WTC11 (cell line): Measurements from ENCODE around the gene AVL9. TPM values are rescaled to one million over a fixed set of nuclear protein-coding genes. Genes with fewer than 3 reads are reported as not detected.
A peak's percentile ranks its signal among the peaks of the same experiment; 100 is the strongest.

Experiments used
- ATAC-seq: fragments of 200-7000 bp; cut with Tn5 transposase; 2 replicates; pipeline ENCODE4 v1.10.0; 2021; ENCODE audit warnings: mild to moderate bottlenecking, moderate library complexity
- CTCF ChIA-PET: fragments of 300-600 bp; sonication (Branson Sonifier 250); formaldehyde crosslinking; loops from one replicate; lab custom pipeline; 2021; ENCODE audit warnings: antibody characterized with exemption; lab: Charles Lee
- POLR2A ChIA-PET: fragments of 350-600 bp; sonication (Branson Sonifier 250); formaldehyde crosslinking; loops from one replicate; lab custom pipeline; 2021; ENCODE audit warnings: antibody characterized with exemption; lab: Charles Lee
- DNase-seq: peaks from one replicate; pipeline ENCODE4 v3.0.0; 2021; ENCODE audit warnings: low spot score
- H3K27ac Mint-ChIP-seq: 2 replicates; pipeline ENCODE4 v1.8.0; 2021; ENCODE audit warnings: mixed read lengths
- H3K27me3 Mint-ChIP-seq: 2 replicates; pipeline ENCODE4 v1.8.0; 2021; ENCODE audit warnings: low read depth, mild to moderate bottlenecking, moderate library complexity, mixed read lengths
- H3K36me3 Mint-ChIP-seq: 2 replicates; pipeline ENCODE4 v1.8.0; 2021; ENCODE audit warnings: mixed read lengths
- H3K4me1 Mint-ChIP-seq: 2 replicates; pipeline ENCODE4 v1.8.0; 2022; ENCODE audit warnings: mixed read lengths
- H3K4me3 Mint-ChIP-seq: 2 replicates; pipeline ENCODE4 v1.8.0; 2021; ENCODE audit warnings: mild to moderate bottlenecking, moderate library complexity, mixed read lengths
- H3K9me3 Mint-ChIP-seq: 2 replicates; pipeline ENCODE4 v1.8.0; 2021; ENCODE audit warnings: mixed read lengths
- CBFB ChIP-seq: sonication (generic); formaldehyde crosslinking; IDR thresholded peaks from 2 replicates; pipeline ENCODE4 v1.8.1; 2022; ENCODE audit warnings: mild to moderate bottlenecking, low read depth, missing genetic modification reagents
- CTCF ChIP-seq: fragments of 200-600 bp; IDR thresholded peaks from 2 replicates; pipeline ENCODE4 v1.8.0; 2022; ENCODE audit warnings: antibody characterized with exemption
- E2F4 ChIP-seq: sonication (generic); formaldehyde crosslinking; IDR thresholded peaks from 2 replicates; pipeline ENCODE4 v1.8.1; 2022; ENCODE audit warnings: low read depth, mild to moderate bottlenecking, moderate library complexity, missing genetic modification reagents, borderline replicate concordance
- EMX1 ChIP-seq: fragments of 250-450 bp; sonication (Bioruptor Pico); IDR thresholded peaks from 2 replicates; pipeline ENCODE4 v1.8.0; 2021; ENCODE audit warnings: mild to moderate bottlenecking
- FOXJ3 ChIP-seq: sonication (generic); formaldehyde crosslinking; IDR thresholded peaks from 2 replicates; pipeline ENCODE4 v1.9.0; 2021; ENCODE audit warnings: missing genetic modification reagents, mild to moderate bottlenecking, borderline replicate concordance
- FOXP1 ChIP-seq: sonication (generic); formaldehyde crosslinking; IDR thresholded peaks from 2 replicates; pipeline ENCODE4 v1.8.0; 2022; ENCODE audit warnings: missing genetic modification reagents, mild to moderate bottlenecking, moderate library complexity, borderline replicate concordance
- GRHL2 ChIP-seq: fragments of 250-450 bp; sonication (Bioruptor Pico); IDR thresholded peaks from 2 replicates; pipeline ENCODE4 v1.8.0; 2022; ENCODE audit warnings: mild to moderate bottlenecking, moderate library complexity; ENCODE audit not compliant: insufficient replicate concordance, severe bottlenecking
- GTF2I ChIP-seq: fragments of 250-450 bp; sonication (Bioruptor Pico); conservative IDR thresholded peaks from 2 replicates; pipeline ENCODE4 v1.4.0; 2021; ENCODE audit warnings: mild to moderate bottlenecking
- KAT7 ChIP-seq: sonication (generic); formaldehyde crosslinking; IDR thresholded peaks from 2 replicates; pipeline ENCODE4 v1.8.1; 2023; ENCODE audit warnings: missing genetic modification reagents, mild to moderate bottlenecking, borderline replicate concordance
- MLX ChIP-seq: sonication (generic); formaldehyde crosslinking; IDR thresholded peaks from 2 replicates; pipeline ENCODE4 v1.8.1; 2023; ENCODE audit warnings: mild to moderate bottlenecking, missing genetic modification reagents, moderate library complexity
- NFYB ChIP-seq: sonication (generic); formaldehyde crosslinking; conservative IDR thresholded peaks from 2 replicates; pipeline ENCODE4 v1.8.0; 2022; ENCODE audit warnings: low read depth, missing genetic modification reagents
- NR2C2 ChIP-seq: sonication (generic); formaldehyde crosslinking; IDR thresholded peaks from 2 replicates; pipeline ENCODE4 v1.8.0; 2022; ENCODE audit warnings: mild to moderate bottlenecking, missing genetic modification reagents
- RORB ChIP-seq: fragments of 250-450 bp; sonication (Bioruptor Pico); IDR thresholded peaks from 2 replicates; pipeline ENCODE4 v1.9.0; 2021; ENCODE audit warnings: mild to moderate bottlenecking
- SMAD3 ChIP-seq: sonication (generic); formaldehyde crosslinking; IDR thresholded peaks from 2 replicates; pipeline ENCODE4 v1.8.0; 2022; ENCODE audit warnings: missing genetic modification reagents, mild to moderate bottlenecking, borderline replicate concordance
- ZNF121 ChIP-seq: sonication (generic); formaldehyde crosslinking; IDR thresholded peaks from 2 replicates; pipeline ENCODE4 v1.8.0; 2023; ENCODE audit warnings: missing genetic modification reagents
- ZNF232 ChIP-seq: sonication (generic); formaldehyde crosslinking; IDR thresholded peaks from 2 replicates; pipeline ENCODE4 v1.8.0; 2022; ENCODE audit warnings: mild to moderate bottlenecking, missing genetic modification reagents
- ZNF317 ChIP-seq: sonication (generic); formaldehyde crosslinking; IDR thresholded peaks from 2 replicates; pipeline ENCODE4 v1.8.1; 2023; ENCODE audit warnings: low read depth, mild to moderate bottlenecking, moderate library complexity, missing genetic modification reagents, borderline replicate concordance
- ZNF423 ChIP-seq: fragments of 250-450 bp; sonication (Bioruptor Pico); IDR thresholded peaks from 2 replicates; pipeline ENCODE4 v2.1.2; 2022; ENCODE audit warnings: mild to moderate bottlenecking, moderate library complexity
- ZSCAN18 ChIP-seq: fragments of 250-450 bp; sonication (Bioruptor Pico); IDR thresholded peaks from 2 replicates; pipeline ENCODE4 v2.1.2; 2022; ENCODE audit warnings: mild to moderate bottlenecking, moderate library complexity
- total RNA-seq: library from RNA; stranded (reverse); gene quantifications from 3 replicates; pipeline ENCODE4 v1.2.3, GENCODE V29; 2021

Gene AVL9
- total RNA-seq, 1 experiment from 2014 or later, result 55.6 TPM

GRCh38 chr7:32479574-32480200 lies 15.6 kb upstream of the AVL9 start:
- peak; percentile 57 for TF ChIP-seq CTCF
- no peak for TF ChIP-seq CBFB (CRISPR knock-in tag)
- no peak for TF ChIP-seq NFYB
- TF ChIP-seq, all 79 proteins: peak for 1
- H3K27me3 Mint-ChIP-seq, result no peaks in the 10 kb centered on the region
- POLR2A ChIA-PET, result interaction anchor here (0.6 kb wide), 1 partner anchor 70 kb away, joined by 4 read pairs; no protein-coding TSS in a partner anchor
- CTCF ChIA-PET, result interaction anchor here (0.7 to 1.7 kb wide), 15 partner anchors 9 to 268 kb away, joined by 3 to 18 read pairs (median 6); partner anchors contain the start of gene AVL9
- no peaks in the 10 kb centered on the region for H3K36me3 Mint-ChIP-seq
- DNase-seq (no peak), ATAC-seq (peak; percentile 64)
- no peak overlapping the region for H3K27ac Mint-ChIP-seq
- H3K4me3 Mint-ChIP-seq, result no peak overlapping the region
- no peaks in the 10 kb centered on the region for H3K9me3 Mint-ChIP-seq
- H3K4me1 Mint-ChIP-seq, result no peaks in the 10 kb centered on the region

GRCh38 chr7:32481176-32481575 lies 14.1 kb upstream of the AVL9 start:
- H3K27ac Mint-ChIP-seq, result no peak overlapping the region
- H3K4me1 Mint-ChIP-seq, result no peaks in the 10 kb centered on the region
- CTCF ChIA-PET, result no interaction called here

GRCh38 chr7:32481921-32482320 lies 13.4 kb upstream of the AVL9 start:
- ATAC-seq (no peak), DNase-seq (no peak)
- Mint-ChIP-seq H3K9me3 (no peaks in the 10 kb centered on the region), H3K27ac (no peak overlapping the region), H3K36me3 (peaks cover 15% of the 10 kb centered on the region), H3K27me3 (no peaks in the 10 kb centered on the region), H3K4me1 (no peaks in the 10 kb centered on the region), H3K4me3 (no peak overlapping the region)
- CTCF ChIA-PET, result no interaction called here
- TF ChIP-seq NR2C2 (no peak), MLX (CRISPR knock-in tag) (no peak), GTF2I (no peak), E2F4 (no peak), NFYB (no peak), ZNF423 (CRISPR knock-in tag) (no peak), FOXJ3 (CRISPR knock-in tag) (no peak), FOXP1 (no peak), ZNF232 (no peak), ZSCAN18 (CRISPR knock-in tag) (no peak), SMAD3 (CRISPR knock-in tag) (no peak)
- POLR2A ChIA-PET, result no interaction called here

More at GRCh38 chr7:32481176-32481575, 14.1 kb upstream of the AVL9 start:
- ATAC-seq, result no peak
- H3K9me3 Mint-ChIP-seq, result no peaks in the 10 kb centered on the region
- no peak for TF ChIP-seq KAT7
- TF ChIP-seq, all 79 proteins: peak for 0
- POLR2A ChIA-PET, result no interaction called here
- H3K36me3 Mint-ChIP-seq, result peaks cover 7% of the 10 kb centered on the region
- no peak overlapping the region for H3K4me3 Mint-ChIP-seq
- DNase-seq, result no peak
- no peaks in the 10 kb centered on the region for H3K27me3 Mint-ChIP-seq

- H3K36me3 Mint-ChIP-seq, result peaks cover 28% of the 10 kb centered on the region
- H3K4me3 Mint-ChIP-seq, result peak overlapping the region; percentile 96
- ChIA-PET CTCF (interaction anchor here (2.1 kb wide), 1 partner anchor 10 kb away, joined by 6 read pairs; no protein-coding TSS in a partner anchor), POLR2A (no interaction called here)
- H3K27me3 Mint-ChIP-seq, result no peaks in the 10 kb centered on the region
- peak overlapping the region; percentile 93 for H3K27ac Mint-ChIP-seq
- DNase-seq, result no peak
- no peaks in the 10 kb centered on the region for H3K9me3 Mint-ChIP-seq
- TF ChIP-seq NFYB, result no peak
- TF ChIP-seq GRHL2 (CRISPR knock-in tag), result no peak
- no peak for TF ChIP-seq RORB (CRISPR knock-in tag)
- TF ChIP-seq ZNF317 (CRISPR knock-in tag), result no peak
- no peak for TF ChIP-seq ZNF121
- no peak for TF ChIP-seq EMX1
- TF ChIP-seq FOXP1, result no peak
- H3K4me1 Mint-ChIP-seq, result peaks cover 12% of the 10 kb centered on the region
- no peak for ATAC-seq
Observed at GRCh38 chr7:32489788-32490126, 5.5 kb upstream of the AVL9 start.
